Mesothelial cell of epicardium (in vitro differentiated cells): ENCODE measurements around the gene PCSK5. TPM values are rescaled to one million over a fixed set of nuclear protein-coding genes. Genes with fewer than 3 reads are reported as not detected.
"Not testable (repeated sequence)": the region's sequence is repeated elsewhere in the genome, so short reads cannot be mapped to it uniquely, and the experiment has no call there.

Source experiments
- DNase-seq, 2 experiments: peaks; one replicate each; pipeline ENCODE4 v3.0.0; 2021; ENCODE audit warnings: low spot score in 2 of 2; ENCODE audit not compliant: unreplicated experiment in 2 of 2
- H3K27ac Mint-ChIP-seq: 2 replicates; pipeline ENCODE4 v1.8.0; 2021; ENCODE audit warnings: mixed read lengths
- H3K27me3 Mint-ChIP-seq: 2 replicates; pipeline ENCODE4 v1.8.0; 2021; ENCODE audit warnings: low read depth, mixed read lengths
- H3K36me3 Mint-ChIP-seq: 2 replicates; pipeline ENCODE4 v1.8.0; 2021; ENCODE audit warnings: mixed read lengths
- H3K4me1 Mint-ChIP-seq: 2 replicates; pipeline ENCODE4 v1.8.0; 2021; ENCODE audit warnings: mixed read lengths
- H3K4me3 Mint-ChIP-seq: 2 replicates; pipeline ENCODE4 v1.8.0; 2021; ENCODE audit warnings: mild to moderate bottlenecking, moderate library complexity, mixed read lengths
- H3K9me3 Mint-ChIP-seq: 2 replicates; pipeline ENCODE4 v1.8.0; 2021; ENCODE audit warnings: mixed read lengths
- total RNA-seq: library from RNA; stranded (reverse); gene quantifications from 3 replicates; pipeline ENCODE4 v1.2.1, GENCODE V29; 2021
- TF ChIP-seq, protein P1 (sequence below): fragments of 200-600 bp; sonication (generic); IDR thresholded peaks from one replicate; pipeline ENCODE4 v1.5.0; 2021; ENCODE audit warnings: antibody characterized with exemption; ENCODE audit not compliant: unreplicated experiment

PCSK5 gene
- total RNA-seq, 1 donor from 2014 or later: 15.7 TPM

GRCh38 chr9:76314321-76314720, 423.8 kb downstream of the PCSK5 start:
- H3K27ac Mint-ChIP-seq: no peak overlapping the region

GRCh38 chr9:76316069-76316468, 425.6 kb downstream of the PCSK5 start:
- Mint-ChIP-seq H3K27me3 (no peaks in the 10 kb centered on the region), H3K4me1 (peaks cover 6% of the 10 kb centered on the region), H3K36me3 (no peaks in the 10 kb centered on the region), H3K4me3 (no peak overlapping the region), H3K9me3 (no peaks in the 10 kb centered on the region), H3K27ac (no peak overlapping the region)
- TF ChIP-seq, protein P1, sequence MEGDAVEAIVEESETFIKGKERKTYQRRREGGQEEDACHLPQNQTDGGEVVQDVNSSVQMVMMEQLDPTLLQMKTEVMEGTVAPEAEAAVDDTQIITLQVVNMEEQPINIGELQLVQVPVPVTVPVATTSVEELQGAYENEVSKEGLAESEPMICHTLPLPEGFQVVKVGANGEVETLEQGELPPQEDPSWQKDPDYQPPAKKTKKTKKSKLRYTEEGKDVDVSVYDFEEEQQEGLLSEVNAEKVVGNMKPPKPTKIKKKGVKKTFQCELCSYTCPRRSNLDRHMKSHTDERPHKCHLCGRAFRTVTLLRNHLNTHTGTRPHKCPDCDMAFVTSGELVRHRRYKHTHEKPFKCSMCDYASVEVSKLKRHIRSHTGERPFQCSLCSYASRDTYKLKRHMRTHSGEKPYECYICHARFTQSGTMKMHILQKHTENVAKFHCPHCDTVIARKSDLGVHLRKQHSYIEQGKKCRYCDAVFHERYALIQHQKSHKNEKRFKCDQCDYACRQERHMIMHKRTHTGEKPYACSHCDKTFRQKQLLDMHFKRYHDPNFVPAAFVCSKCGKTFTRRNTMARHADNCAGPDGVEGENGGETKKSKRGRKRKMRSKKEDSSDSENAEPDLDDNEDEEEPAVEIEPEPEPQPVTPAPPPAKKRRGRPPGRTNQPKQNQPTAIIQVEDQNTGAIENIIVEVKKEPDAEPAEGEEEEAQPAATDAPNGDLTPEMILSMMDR: no peak
- no peak for DNase-seq

More at GRCh38 chr9:76314321-76314720, 423.8 kb downstream of the PCSK5 start:
- H3K27me3 Mint-ChIP-seq: no peaks in the 10 kb centered on the region
- no peak overlapping the region for H3K4me3 Mint-ChIP-seq
- H3K4me1 Mint-ChIP-seq: peaks cover 6% of the 10 kb centered on the region
- no peaks in the 10 kb centered on the region for H3K36me3 Mint-ChIP-seq
- H3K9me3 Mint-ChIP-seq: no peaks in the 10 kb centered on the region
- TF ChIP-seq, protein P1: no peak
- no peak for DNase-seq

DNA sequence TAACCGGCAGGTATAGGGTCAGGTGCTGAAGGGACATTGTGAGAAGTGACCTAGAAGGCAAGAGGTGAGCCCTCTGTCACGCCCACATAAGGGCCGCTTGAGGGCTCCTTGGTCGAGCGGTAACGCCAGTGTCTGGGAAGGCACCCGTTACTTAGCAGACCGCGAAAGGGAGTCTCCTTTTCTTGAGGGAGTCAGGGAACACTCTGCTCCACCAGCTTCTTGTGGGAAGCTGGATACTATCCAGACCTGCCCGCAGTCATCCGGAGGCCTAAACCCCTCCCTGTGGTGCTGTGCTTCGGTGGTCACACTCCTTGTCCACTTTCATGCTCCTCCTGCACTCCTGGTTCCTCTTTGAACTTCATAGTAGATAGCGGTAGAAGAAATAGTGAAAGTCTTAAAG, 429.0 kb downstream of the PCSK5 start:
- H3K27ac Mint-ChIP-seq, H3K27me3 Mint-ChIP-seq, DNase-seq, H3K9me3 Mint-ChIP-seq, H3K36me3 Mint-ChIP-seq, H3K4me1 Mint-ChIP-seq, H3K4me3 Mint-ChIP-seq: not testable (repeated sequence)

DNA sequence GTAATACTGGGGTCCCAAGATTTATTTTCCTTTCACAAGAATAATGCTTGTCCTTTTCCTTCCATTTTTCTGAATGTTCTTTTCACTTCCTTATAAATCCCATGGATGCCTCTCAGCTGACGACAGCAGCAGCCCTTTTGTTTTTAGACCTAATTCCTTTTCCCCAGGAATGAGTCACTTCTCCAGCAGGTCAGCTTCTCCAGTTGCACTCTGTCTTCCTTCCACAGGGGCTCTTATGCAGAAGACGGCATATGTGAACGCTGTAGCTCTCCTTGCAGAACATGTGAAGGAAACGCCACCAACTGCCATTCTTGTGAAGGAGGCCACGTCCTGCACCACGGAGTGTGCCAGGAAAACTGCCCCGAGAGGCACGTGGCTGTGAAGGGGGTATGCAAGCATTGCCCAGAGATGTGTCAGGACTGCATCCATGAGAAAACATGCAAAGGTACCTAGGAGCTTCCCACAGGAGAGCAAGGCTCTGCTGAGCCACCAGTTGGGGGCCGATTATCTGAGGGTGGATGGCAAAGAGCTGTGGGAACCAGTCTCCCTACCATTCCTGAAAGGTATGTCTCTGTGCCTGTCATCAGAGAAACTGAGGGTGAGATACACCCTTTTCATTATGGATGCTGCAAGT, 430.8 kb downstream of the PCSK5 start:
- Mint-ChIP-seq H3K27ac (no peak overlapping the region), H3K36me3 (no peaks in the 10 kb centered on the region)

DNA sequence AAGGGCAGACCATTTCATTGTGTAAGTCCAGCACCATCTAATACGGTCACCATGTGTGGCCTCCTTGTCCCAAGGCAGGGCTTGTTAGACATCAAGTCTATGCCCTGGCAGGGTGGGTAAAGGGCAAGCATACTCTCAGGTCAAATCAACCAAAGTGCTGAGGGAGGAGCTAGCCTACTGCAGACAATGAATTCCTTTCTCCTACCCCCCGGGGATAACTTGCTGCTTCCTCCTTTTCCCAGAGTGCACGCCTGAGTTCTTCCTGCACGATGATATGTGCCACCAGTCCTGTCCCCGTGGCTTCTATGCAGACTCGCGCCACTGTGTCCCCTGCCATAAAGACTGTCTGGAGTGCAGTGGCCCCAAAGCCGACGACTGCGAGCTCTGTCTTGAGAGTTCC, 432.3 kb downstream of the PCSK5 start:
- no peaks in the 10 kb centered on the region for H3K36me3 Mint-ChIP-seq
- TF ChIP-seq, protein P1: no peak
- DNase-seq: no peak
- H3K27me3 Mint-ChIP-seq: peaks cover 1% of the 10 kb centered on the region
- H3K27ac Mint-ChIP-seq: no peak overlapping the region
- no peaks in the 10 kb centered on the region for H3K4me1 Mint-ChIP-seq
- H3K9me3 Mint-ChIP-seq: peaks cover 4% of the 10 kb centered on the region
- no peak overlapping the region for H3K4me3 Mint-ChIP-seq

More for the DNA sequence above, 430.8 kb downstream of the PCSK5 start:
- Mint-ChIP-seq H3K4me3 (no peak overlapping the region), H3K9me3 (peaks cover 4% of the 10 kb centered on the region), H3K4me1 (no peaks in the 10 kb centered on the region), H3K27me3 (no peaks in the 10 kb centered on the region)
- DNase-seq: no peak
- TF ChIP-seq, protein P1: no peak

DNA sequence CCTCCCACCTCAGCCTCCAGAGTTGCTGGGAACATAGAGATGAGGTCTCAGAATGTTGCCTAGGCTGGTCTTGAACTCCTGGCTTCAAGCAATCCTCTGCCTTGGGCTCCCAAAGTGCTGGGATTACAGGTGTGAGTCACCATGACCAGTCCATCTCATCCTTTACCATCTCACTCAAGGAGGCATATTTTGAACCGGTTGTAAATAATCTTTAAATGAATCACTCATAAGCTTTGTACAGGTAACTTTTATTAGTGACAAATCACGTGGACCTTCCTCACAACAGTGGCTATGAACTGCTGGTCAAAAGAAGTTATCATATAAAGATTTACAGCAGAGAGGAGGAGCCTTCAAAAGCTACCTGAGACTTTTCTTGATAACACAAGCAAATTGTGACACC, 433.0 kb downstream of the PCSK5 start:
- Mint-ChIP-seq H3K27me3 (peaks cover 5% of the 10 kb centered on the region), H3K4me1 (no peaks in the 10 kb centered on the region), H3K4me3 (no peak overlapping the region), H3K9me3 (peaks cover 4% of the 10 kb centered on the region), H3K27ac (no peak overlapping the region), H3K36me3 (no peaks in the 10 kb centered on the region)
- TF ChIP-seq, protein P1: no peak
- DNase-seq: no peak

DNA sequence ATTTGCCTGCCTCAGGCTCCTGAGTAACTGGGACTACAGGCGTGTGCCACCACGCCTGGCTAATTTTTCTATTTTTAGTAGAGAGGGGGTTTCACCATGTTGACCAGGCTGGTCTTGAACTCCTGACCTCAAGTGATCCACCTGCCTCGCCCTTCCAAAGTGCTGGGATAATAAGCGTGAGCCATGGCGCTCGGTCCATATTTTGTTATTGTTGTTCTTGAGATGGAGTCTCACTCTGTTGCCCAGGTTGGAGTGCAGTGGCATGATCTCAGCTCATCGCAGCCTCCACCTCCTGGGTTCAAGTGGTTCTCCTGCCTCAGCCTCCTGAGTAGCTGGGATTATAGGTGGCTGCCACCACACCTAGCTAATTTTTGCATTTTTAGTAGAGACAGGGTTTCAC, 433.6 kb downstream of the PCSK5 start:
- not testable (repeated sequence) for H3K9me3 Mint-ChIP-seq, H3K27me3 Mint-ChIP-seq, H3K4me1 Mint-ChIP-seq, DNase-seq, H3K27ac Mint-ChIP-seq, H3K36me3 Mint-ChIP-seq, H3K4me3 Mint-ChIP-seq
